HEK293T (cell line): ENCODE data around the gene DCUN1D4.

Experiments
- FOXK2 ChIP-seq: fragments of 450-650 bp; IDR thresholded peaks from 2 replicates; pipeline ENCODE4 v1.6.1; 2016; ENCODE audit warnings: mild to moderate bottlenecking
- NFRKB ChIP-seq: fragments of 450-650 bp; IDR thresholded peaks from 2 replicates; pipeline ENCODE4 v1.6.1; 2016; ENCODE audit warnings: mild to moderate bottlenecking, moderate library complexity
- TARDBP ChIP-seq: fragments of 450-650 bp; IDR thresholded peaks from 2 replicates; pipeline ENCODE4 v1.6.1; 2016
- ZNF384 ChIP-seq: fragments of 450-650 bp; IDR thresholded peaks from 2 replicates; pipeline ENCODE4 v1.6.1; 2016

- TF ChIP-seq FOXK2 (no peak), ZNF384 (no peak), TARDBP (no peak), NFRKB (no peak)
These were observed 9.0 kb downstream of the DCUN1D4 start for GRCh38 chr4:51851937-51852290.
